NCI-H2196 (cell line): ENCODE results near the gene GPBAR1.

Experiments
- DNase-seq: peaks from one replicate; lab custom pipeline; 2025; ENCODE audit not compliant: unreplicated experiment; lab: John Stamatoyannopoulos, UW

Gene GPBAR1

GRCh38 chr2:218284106-218284811, 23.4 kb downstream of the GPBAR1 start:
- no peak for DNase-seq

DNA sequence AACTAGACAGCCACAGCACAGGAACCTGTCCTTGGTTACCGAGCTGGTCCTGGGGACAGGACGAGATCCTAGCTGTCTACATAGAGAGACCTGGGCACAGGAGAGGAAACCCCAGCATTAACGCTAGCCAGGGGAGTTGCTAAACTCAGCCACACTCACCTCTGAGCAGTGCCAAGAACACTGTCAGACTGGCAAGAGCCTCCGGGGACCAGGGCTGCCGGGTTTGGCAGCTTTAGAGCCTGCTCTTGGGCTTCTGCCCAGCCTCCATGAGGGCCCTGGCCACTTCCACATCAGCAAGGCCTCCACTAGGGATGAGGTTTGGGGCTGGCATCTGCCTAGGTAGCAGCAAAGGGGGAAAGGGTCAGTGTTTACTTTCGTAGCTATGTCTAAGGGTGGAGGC, 24.8 kb downstream of the GPBAR1 start:
- peak; percentile 47 for DNase-seq

DNA sequence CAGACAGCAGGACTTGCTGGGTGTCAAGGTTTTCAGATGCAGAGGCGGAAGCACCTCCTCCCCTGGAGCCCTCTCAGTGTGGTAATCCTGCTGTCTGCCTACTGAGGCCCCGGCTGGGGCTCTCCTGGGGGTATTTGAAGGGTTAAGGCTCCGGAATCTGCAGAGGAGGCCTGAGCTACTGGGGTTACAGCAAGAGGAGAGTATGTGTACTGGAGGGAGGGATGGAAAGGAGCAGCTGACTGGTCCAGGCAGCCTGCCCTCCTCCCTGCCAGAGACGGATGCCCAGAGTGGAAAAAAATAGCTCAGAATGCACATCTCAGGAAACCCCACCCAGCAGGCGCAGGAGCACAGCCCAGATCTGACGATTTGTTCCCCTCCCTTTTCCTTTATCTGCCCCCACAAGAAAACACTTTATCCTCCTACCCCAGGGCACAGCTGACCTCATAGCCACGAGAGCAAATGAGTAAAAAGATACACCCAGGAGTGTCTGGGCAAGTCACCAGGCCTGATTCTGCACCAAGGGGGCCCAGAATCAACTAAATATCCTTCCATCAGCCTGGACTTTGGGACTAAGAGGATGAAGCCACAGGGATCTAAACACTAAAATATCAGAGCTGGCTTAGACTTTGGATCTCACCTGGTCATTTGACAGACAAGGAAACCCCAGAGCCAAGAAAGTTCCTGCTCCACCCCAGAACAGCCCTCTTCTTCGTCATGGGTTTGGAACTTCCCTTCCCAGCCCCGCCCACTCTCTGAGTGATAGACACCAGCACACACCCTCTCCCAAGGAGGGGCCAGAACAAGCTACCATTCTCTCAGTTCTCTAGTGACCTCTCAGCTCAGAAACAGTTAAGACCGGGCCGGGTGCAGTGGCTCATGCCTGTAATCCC, 26.0 kb downstream of the GPBAR1 start:
- peak; percentile 10 for DNase-seq

DNA sequence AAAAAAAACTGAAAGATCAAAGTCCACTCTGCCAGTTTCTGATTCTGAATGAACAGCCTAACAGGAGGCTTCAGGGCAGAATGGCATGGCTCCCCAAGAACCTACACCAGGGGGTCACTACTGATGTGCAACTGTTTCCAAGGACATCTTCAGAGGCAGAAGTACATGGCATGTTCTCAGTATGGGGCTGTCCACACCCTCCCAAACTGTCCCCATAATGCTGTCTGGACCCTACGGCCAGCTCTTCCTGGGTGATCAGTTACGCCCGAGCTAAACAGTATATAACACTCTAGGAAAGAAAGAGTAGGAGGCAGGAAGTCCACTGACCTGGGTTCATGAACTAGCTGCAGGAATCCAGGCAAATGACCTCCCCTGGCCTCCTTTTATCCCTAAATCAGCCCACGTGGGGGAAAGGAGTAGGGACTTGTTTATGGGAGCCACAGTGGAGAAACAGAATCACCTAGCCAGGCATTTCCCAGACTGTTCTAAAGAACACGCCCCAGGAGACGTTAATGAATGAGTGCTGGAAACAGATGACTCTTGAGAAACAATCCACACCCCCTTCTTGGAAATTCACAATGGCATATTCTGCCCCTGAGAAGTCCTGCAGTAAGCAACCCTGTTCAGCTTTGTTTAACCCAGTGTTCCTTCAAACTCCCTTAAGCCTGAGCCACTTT, 29.0 kb downstream of the GPBAR1 start:
- DNase-seq = no peak

GRCh38 chr2:218290316-218291261, 29.8 kb downstream of the GPBAR1 start:
- no peak for DNase-seq

DNA sequence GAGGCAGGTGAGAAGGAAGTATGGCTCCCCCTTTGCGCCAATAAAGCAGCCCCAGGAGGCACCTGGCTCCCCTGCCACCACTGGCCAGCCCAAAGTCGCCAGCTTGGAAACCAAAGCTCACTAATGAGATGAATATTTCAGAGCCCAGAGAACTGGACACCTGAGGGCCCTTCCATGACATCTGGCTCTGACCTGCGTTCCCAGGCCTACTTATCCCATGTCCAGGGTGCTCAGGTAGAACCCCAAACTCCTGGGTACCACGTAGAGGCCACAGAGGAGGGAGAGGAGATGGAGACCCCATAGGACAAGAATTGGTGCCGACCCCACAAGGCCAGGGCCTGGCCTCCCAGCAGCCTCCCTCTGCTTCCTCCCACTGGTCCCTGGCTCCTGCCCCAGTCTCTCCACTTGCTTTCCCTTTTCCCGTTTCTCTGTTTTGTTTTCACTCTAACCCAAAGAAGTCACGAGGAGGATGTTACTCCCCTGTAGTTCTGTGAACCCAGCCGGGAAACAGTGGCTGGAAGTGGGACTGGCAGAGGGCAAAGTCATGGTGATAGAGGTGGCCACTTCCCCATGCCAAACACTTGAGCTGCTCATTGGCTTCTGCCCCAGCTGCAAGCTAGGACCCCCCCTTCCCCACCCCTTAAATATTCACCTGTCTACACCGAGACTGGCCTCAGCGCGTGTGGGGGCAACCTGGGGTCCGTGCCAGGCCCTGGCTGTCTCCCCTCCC, 30.7 kb downstream of the GPBAR1 start:
- DNase-seq = no peak

- no peak for DNase-seq
Measured at GRCh38 chr2:218292048-218293014, 31.5 kb downstream of the GPBAR1 start, which contains the start of gene TMBIM1. Gene TMBIM1, minus strand, starts transcription at chr2:218292503. Its CDS starts 10,362 bp downstream, at chr2:218282141.

GRCh38 chr2:218293715-218294429, 33.1 kb downstream of the GPBAR1 start:
- DNase-seq = no peak

GRCh38 chr2:218294430-218295022, 33.7 kb downstream of the GPBAR1 start:
- no peak for DNase-seq

- no peak for DNase-seq
Measured at GRCh38 chr2:218295029-218295428, 34.2 kb downstream of the GPBAR1 start.

DNA sequence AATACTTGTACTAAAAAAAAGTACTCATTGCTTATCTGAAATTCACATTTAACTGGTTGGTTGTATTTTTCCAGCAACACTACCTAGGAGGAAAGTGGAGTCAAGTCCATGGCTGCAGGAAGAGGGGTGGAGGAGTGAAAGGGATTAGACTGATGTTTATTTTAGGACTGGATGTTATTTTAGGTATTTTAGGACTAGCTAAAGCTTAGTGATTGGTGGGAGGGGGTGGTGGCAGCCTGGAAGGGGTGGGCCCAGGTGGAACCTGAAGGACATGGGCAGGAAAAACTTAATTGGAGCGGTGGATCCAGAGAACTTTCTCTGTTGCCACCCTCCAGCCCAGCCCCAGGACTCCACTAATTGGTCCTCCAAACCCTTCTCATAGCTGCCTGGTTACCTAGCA, 35.4 kb downstream of the GPBAR1 start:
- no peak for DNase-seq

DNA sequence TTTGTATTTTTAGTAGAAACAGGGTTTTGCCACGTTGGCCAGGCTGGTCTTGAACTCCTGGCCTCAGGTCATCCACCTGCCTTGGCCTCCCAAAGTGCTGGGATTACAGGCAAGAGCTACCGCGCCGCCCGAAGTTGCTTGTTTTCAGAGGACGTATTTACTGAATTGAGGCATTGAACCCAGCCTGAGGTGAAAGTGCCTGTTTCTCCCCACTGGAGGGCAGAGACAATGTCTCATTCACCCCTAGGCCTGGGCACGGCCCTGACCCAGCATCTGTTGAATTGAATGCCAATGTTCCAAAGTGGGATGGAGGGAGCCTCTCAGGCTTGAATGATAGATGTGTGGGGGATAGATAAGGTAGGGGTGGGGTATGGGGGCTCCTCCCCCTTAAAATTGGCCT, 36.0 kb downstream of the GPBAR1 start:
- DNase-seq = no peak

- no peak for DNase-seq
Measured at GRCh38 chr2:218298314-218298875, 37.6 kb downstream of the GPBAR1 start.

GRCh38 chr2:218300141-218300540, 39.3 kb downstream of the GPBAR1 start:
- no peak for DNase-seq

GRCh38 chr2:218301176-218301819, 40.5 kb downstream of the GPBAR1 start:
- DNase-seq = peak; percentile 88

- no peak for DNase-seq
Measured at GRCh38 chr2:218305383-218305782, 44.6 kb downstream of the GPBAR1 start.
